Fibroblast of mammary gland (primary cell): Measurements from ENCODE around the gene RPH3AL.

Experiments
- DNase-seq: peaks from one replicate; pipeline ENCODE4 v3.0.0-alpha.2; 2010; ENCODE audit warnings: low read depth
- H3K4me3 ChIP-seq: 2 replicates; pipeline ENCODE4 v1.5.1; 2011; ENCODE audit warnings: low read depth, mild to moderate bottlenecking, low read length, moderate library complexity; ENCODE audit not compliant: control insufficient read depth
- CTCF ChIP-seq: conservative IDR thresholded peaks from 2 replicates; pipeline ENCODE4 v1.5.1; 2011; ENCODE audit warnings: low read depth, low read length, inconsistent platforms; ENCODE audit not compliant: control insufficient read depth, insufficient read depth

Gene RPH3AL

GRCh38 chr17:339193-340061 lies 13.2 kb downstream of the RPH3AL start:
- no peak overlapping the region for H3K4me3 ChIP-seq
- no peak for TF ChIP-seq CTCF
- no peak for DNase-seq

GRCh38 chr17:338442-339192 lies 14.0 kb downstream of the RPH3AL start:
- H3K4me3 ChIP-seq = no peak overlapping the region
- TF ChIP-seq CTCF = no peak
- no peak for DNase-seq

- H3K4me3 ChIP-seq = no peak overlapping the region
- no peak for TF ChIP-seq CTCF
- DNase-seq = no peak
Measured at GRCh38 chr17:337866-338265, 14.7 kb downstream of the RPH3AL start.

- TF ChIP-seq CTCF = no peak
- H3K4me3 ChIP-seq = no peak overlapping the region
- no peak for DNase-seq
Measured at GRCh38 chr17:337453-337852, 15.2 kb downstream of the RPH3AL start.

- no peak overlapping the region for H3K4me3 ChIP-seq
- DNase-seq = no peak
- no peak for TF ChIP-seq CTCF
Measured at GRCh38 chr17:337022-337420, 15.6 kb downstream of the RPH3AL start.

- no peak for DNase-seq
- no peak for TF ChIP-seq CTCF
- no peak overlapping the region for H3K4me3 ChIP-seq
Measured at GRCh38 chr17:336110-337021, 16.2 kb downstream of the RPH3AL start.
